Stimulated activated CD4-positive, alpha-beta T cell treated with anti-CD3 and anti-CD28 coated beads, Interleukin-2, amount 100 ng/mL, for 48 hours (primary cell): ENCODE results near the gene ANKMY1.

Source experiments
- DNase-seq, 2 donors: peaks; one replicate each; pipeline ENCODE4 v3.0.0-alpha.2; 2020

Gene ANKMY1

DNA sequence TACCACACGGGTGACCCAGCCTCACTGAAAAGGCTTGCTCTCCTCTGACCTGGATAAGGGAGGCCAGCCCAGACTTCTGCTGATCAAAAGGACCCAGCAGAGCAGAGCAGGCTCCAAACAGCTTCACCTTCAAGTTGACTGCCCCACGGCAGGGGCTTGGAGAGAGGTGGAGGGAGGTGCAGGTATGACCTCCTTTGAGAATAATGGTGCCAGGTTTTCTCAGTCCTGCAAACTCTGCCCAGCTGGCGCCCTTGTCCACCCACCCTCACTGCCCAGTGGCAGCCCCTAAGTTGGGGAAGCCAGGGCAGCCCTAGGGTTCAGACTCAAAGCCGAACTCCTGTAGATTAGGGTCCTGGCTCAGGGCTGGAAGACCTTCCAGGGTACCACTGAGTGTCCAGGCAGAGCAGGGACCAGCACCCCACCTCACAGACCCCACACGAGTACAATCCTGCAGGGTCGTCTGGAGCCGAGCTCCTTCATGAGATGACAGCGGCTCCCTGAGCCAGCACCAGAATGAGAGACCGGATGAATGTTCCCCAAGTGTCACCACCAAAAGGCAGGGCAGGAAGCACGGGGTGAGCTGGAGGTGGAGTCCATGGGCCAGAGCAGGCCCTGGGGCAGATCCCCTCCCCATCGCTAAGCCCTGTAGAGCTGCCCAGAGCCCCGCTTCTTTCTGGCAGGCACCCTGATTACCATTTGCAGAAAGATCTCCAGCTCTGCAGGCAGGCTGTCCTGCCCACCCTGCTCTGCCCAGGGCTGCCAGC is 125.9 kb downstream of the ANKMY1 start:
- DNase-seq, result no peak

- DNase-seq, result no peak
Observed at GRCh38 chr2:240431271-240431660, 126.5 kb downstream of the ANKMY1 start.

DNA sequence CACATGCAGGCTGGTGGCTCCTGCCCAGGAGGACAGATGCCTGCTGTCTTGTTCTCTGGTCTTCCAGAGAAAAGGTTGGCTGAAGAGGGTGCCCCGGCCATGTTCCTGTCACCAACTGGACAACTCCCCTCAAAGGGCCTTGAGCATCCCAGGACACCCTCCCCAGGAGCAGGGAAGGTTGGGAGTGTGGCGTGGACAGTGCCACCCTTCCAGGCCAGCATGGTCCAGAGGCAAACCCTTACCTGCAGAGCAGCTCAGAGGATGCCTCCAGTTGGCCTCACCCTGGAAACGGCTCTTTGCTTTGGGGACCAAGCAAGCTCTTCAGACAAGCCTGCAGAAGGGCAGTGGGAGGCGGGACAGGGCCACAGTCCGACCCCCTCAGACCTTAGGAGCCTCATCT is 127.2 kb downstream of the ANKMY1 start:
- DNase-seq, result no peak

DNA sequence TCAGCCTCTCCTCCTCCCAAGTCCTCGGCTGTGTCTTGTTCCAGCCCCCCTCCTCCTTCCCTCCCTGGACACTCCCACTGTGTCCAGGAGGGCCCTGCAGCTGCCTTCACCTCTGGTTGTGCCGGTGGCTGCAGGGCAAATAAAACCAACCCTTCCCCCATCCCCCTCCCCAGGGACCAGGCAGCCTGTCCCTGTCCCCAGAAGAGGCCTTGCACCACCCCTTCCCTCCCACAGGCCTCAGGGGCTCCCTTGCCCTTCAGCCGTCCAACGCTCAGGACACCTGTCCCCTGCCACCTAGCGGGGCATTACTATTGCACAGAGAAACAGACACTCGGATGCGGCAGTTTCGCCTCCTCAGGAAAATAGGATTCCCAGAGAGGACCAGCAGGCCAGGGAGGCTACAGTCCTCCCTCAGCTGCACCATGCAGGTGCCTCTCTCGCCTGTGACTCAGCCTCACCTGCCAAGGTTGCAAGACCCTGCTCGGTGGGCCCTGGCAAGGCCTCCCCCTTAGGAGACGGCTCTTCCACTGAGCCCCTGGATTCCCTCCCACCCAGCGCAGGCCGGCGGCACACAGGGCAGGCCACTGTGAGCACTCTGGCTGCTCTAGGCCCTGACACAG is 127.8 kb downstream of the ANKMY1 start:
- DNase-seq, result no peak
